Occipital lobe (tissue), 2 donors: ENCODE results near the gene COX7A2L. TPM values are rescaled to one million over a fixed set of nuclear protein-coding genes. Genes with fewer than 3 reads are reported as not detected.
"Not testable (repeated sequence)": the region's sequence is repeated elsewhere in the genome, so short reads cannot be mapped to it uniquely, and the experiment has no call there.

Experiments
- DNase-seq: peaks from one replicate; lab custom pipeline; 2025; lab: John Stamatoyannopoulos, UW
- total RNA-seq: library from RNA; depleted of rRNA; stranded (reverse); fragments of >200 nt; gene quantifications from one replicate; pipeline ENCODE4 v1.2.3, GENCODE V29; 2014

The COX7A2L gene, protein sequence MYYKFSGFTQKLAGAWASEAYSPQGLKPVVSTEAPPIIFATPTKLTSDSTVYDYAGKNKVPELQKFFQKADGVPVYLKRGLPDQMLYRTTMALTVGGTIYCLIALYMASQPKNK
- total RNA-seq, result 145 TPM

DNA sequence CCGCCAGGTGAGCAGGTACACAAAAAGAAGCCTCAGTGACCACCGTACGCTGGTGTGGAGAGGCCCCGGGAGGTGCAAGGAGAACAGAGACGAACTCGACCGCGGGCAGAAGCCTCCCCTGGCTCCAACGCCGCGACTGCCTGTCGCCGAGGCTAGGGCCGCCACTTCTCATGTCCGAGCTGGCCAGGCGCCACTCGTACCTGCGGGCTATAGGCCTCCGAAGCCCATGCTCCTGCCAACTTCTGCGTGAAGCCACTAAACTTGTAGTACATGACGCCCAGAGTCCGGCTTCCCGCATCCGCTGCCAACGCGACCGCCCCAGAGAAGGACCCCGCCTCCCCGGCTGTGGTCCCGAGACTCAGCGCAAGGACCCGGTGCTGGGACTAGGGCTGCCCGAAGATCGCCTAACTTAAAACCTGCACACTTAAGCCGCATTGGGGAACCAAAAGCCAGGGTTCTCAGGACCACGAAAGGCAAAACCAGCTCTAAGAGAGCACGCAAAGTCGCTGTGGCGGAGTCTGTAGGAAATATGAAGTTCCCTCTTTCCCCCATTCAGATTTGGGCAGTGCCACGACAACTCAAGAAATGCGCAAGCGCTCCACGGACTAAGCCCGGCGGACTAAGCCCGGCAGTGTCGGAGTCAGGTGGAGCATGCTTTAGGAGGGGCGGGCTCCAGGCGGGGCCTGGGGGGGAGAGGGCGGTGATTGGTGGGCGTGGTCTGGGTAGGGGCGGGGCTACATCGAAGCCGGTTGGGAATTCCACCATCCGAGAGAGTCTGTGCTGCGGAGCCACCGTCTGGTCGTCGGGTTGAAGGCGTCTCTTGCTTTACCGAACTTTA is at the start of gene COX7A2L:
COX7A2L (minus strand) TSS at position 328 of the 838 bp plus-strand sequence; CDS start at position 272, 56 bp downstream.
- peak; percentile 97 for DNase-seq

DNA sequence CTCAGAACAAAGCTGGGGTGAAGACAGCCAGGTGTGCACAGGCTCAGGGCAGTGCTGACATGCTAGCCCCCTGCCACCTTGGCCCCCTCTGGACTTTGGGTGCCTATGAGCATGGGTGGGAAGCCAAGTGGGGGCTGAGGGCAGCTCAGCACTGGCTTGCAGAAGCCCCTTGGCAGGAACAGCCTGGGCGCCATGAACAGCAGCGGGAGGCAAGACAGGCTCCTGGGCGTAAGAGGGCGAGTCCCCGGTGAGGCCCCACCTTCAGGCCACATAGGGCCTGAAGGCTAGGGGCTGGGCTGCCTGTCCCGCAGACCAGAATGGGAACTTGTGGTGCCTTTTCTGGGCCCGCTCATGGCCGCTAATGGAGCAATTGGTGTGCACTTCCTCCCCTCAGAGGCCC is 47.0 kb upstream of the COX7A2L start:
- DNase-seq, result no peak

DNA sequence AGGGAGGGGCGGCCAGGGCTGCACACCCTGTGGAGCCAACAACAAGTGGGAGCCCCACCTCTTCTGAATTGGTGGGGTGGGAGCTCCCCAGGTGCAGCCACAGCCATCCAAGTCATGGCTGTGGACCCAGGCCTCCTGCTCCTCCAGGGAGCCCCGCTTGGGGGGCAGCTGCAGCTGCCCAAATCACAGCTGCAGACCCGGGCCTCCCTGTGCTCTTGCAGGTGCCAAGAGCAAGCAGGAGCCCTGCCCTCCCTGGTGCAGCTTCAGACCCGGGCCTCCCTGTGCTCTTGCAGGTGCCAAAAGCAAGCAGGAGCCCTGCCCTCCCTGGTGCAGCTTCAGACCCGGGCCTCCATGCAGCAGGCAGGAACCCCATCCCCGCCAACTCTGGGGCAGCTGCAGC is 46.5 kb upstream of the COX7A2L start:
- no peak for DNase-seq

DNA sequence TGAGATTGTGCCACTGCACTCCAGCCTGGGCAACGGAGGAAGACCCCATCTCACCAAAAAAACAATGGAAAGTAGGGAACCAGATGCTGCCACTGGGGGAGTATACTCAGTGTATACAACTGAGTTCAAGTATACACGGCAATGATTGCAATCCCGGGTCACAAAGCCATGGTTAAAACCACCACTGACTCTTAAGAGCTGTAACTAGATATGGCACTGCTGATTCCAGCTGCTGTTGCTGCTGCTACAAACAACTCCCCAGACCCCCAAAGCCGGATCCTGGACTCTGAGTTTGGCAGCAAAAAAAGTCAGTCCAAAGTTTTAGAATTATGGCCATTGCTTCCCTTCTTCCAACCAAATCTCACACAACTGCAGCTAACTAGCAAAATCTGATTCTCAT is 43.7 kb upstream of the COX7A2L start:
- DNase-seq, result no peak

DNA sequence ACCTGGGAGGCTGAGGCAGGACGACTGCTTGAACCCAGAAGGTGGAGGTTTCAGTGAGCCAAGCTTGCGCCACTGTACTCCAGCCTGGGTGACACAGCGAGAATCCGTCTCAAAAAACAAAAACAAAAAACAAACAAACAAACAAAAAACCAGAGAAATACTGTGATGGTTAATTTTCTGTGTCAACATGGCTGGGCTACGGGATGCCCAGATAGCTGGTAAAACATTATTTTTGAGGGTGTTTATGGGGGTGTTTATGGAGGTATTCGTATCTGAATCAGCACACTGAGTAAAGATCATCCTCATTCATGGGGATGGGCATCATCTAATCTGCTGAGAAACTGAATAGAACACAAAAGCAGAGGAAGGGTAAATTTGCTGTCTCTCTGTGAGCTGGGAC is 40.8 kb upstream of the COX7A2L start:
- no peak for DNase-seq

DNA sequence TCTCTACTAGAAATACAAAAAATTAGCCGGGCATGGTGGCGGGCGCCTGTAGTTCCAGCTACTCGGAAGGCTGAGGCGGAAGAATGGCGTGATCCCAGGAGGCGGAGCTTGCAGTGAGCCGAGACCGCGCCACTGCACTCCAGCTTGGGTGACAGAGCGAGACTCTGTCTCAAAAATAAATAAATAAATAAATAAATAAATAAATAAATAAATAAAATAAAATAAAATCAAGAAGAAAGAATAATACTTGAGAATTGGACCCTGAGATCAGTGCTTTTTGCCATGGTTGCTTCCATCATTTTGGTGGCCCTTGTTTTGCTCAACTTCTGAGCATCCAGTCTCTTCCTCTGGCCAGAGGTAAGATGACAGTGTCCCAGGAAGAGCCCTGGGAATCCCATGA is 37.0 kb upstream of the COX7A2L start:
- not testable (repeated sequence) for DNase-seq

DNA sequence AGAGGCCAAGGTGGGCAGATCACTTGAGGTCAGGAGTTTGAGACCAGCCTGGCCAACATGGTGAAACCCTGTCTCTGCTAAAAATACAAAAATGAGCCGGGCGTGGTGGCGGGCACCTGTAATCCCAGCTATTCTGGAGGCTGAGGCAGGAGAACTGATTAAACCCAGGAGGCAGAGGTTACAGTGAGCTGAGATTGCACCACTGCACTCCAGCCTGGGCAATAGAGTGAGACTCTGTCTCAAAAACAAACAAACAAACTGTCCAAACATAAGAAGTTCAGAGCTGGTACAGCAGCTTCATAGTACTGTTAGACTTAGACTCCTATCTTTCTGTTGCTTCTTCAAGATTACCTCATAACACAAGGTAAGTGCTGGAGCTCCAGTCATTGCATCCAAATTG is 32.3 kb upstream of the COX7A2L start:
- not testable (repeated sequence) for DNase-seq

DNA sequence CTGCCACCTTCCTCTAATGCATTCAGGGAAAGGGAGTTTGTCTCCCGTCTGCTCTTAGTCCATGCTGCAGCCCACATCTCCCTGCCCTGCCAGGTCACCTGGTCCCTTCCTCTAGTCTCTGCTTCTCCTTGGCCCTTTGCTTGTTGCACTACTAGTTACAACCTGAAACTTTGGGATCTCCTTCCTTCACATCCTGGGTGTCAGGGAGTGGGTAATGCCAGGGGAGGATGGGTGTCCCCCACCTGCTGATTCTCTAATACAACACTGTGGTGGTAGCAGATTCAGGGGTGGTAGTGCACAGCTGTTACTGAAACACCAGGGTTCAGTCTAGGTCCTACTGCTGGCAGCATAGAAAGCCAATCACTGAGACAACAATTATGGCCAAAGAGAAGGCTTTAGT is 31.2 kb upstream of the COX7A2L start:
- DNase-seq, result no peak

DNA sequence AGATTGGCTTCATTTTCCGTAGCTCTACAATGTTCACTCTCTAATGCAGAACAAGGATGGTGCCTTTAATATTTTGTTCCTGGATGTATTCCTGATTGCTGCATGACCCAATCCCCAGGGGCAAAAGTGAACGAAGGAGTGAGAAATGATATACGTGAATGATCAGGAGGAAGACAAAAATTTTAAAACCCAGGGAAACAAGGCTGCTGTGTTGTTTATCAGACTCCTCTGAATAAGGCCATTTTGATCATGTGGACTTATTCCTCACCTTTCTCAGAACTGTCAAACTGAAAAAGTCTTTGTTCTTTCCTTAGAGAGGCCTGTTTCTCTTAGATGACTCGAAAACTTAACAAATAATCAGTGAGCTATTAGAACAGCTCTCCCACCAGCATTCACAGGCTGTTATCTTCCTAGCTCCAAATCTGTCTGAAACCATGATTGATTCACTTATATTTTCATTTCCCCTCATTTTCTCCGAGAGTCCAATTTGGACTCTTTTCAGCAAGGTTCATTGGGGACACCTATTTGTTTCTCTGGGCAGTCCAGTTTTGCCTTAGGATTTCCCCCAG is 29.5 kb upstream of the COX7A2L start:
- DNase-seq, result no peak

DNA sequence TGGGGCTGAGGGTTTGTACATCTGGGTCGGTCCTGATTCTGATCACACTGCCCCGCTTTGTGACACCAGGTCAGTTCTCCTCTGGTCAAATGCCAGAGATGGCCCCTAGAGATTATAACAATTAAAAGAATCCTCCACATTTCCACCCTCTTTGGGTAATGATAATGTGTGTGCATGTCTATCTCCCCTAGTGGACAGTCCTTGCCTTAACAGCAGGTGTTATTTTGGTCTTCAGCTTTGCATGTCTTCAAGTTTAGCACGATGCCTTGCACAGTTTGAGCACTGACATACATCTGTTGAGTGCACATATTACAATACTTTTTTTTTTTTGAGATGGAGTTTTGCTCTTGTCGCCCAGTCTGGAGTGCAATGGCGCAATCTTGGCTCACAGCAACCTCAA is 25.7 kb upstream of the COX7A2L start:
- DNase-seq, result no peak

DNA sequence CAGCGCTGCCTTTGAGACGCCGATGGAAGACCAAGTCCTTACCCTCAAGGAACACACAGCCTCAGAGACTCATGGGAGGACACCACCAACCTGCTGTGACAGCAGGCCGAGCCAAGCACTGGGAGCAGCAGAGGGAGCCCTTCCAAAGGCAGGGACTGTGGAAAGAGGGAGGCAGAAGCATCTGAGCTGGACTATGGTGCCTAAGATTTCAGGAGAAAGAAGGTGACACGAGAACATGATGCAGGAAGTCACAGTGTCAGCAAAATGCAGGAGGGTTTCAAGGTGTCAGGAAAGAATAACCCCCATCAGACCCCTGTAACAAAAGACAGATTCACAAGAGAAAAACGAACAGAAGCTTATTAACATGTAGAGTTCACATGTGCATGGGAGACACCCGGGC is 24.2 kb upstream of the COX7A2L start:
- DNase-seq, result no peak

DNA sequence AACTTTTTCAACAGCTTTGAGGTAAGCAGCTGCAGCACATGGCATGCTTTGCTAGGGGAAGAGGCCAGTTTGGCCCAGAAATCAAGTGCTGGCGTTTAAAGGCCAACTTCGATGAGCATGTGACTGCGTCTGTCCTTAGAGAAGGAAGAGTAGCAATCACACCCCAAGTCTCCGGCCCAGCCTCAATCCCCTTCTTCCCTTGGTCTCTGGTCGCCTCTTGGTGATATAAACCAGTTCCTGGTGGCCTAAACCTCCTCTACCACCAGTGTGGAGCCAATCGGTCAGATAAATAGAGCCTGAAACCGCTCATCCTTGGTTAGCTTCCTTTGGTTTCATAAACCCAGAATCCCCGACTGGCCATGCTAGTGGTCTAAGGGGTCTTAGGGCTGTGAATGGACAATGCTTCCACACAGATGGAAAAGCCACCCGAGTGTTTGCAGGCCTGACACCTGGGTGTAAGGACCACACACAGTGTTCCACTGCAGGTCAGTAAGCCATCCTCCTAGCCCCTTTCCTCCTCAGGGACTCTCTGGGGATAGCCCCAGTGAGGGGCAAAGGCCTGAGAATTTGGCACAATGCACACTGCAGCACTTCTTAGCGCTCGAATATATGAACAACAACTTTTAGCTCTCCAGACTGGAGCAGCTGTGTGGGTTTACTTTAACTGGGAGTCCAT is 23.0 kb upstream of the COX7A2L start:
- DNase-seq, result no peak

DNA sequence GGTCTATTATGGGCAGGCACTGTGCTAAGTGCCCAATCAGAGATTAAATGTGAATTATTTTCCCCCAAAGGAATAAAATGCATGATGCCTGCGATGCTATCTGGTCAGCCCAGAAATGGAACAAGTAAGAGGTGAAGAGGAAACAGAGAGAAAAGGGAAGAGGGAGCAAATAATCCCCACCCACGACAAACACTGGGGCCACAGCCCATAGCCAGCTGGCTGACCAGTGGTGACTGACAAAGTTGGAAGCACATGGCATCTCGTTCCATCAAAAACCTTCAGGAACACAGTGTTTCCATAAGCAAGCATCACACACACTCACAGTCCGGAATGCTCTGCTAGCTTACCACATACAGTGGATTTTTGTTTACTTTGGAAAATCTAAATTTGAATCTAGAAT is 21.1 kb upstream of the COX7A2L start:
- DNase-seq, result no peak

DNA sequence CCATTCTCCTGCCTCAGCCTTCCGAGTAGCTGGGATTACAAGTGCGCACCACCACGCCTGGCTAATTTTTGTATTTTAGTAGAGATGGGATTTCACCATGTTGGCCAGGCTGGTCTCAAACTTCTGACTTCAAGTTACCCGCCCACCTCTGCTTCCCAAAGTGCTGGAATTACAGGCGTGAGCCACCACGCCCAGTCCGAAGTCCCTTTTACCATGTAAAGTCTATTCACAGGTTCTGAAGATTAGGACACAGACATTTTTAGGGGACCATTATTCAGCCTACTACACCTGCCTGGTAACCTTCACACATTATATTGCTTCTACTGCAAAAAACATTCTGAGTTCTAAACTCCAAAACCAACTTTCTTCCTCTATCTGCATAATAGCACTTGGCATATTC is 19.0 kb upstream of the COX7A2L start:
- DNase-seq, result not testable (repeated sequence)

DNA sequence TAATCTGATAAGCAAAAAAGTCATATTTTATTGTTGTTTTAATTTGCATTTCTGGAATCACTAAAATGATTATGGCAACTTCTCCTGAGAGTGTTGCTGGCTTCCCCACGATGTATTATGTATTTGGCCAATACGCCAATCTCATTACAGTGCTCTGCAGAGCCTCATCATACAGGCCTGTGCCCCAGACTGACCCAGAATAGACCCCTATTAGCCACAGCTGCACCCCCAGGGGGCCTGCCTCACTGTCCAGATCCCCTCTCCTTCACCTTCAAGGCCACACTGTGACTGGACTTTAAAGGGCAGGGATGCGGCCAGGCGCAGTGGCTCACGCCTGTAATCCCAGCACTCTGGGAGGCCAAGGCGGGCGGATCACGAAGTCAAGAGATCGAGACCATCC is 17.4 kb upstream of the COX7A2L start:
- DNase-seq, result no peak

DNA sequence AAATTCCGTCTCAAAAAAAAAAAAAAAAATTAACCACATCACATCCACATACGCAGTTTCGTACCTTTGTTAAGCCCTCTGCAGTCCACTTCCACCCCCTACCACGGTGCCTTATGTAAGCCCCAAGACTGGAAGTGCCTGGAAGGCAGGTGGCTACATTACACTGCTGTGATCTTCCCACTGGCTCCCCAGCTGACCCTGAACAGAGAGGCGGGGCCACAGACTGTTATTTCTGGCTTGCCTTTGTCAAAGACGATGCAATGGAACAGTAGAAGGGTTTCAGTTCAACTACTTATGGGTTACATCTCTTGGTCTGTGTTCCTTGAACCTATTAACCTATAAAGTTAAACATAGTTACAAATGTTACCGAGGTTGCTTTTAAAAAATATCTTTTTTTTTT is 15.7 kb upstream of the COX7A2L start:
- no peak for DNase-seq

DNA sequence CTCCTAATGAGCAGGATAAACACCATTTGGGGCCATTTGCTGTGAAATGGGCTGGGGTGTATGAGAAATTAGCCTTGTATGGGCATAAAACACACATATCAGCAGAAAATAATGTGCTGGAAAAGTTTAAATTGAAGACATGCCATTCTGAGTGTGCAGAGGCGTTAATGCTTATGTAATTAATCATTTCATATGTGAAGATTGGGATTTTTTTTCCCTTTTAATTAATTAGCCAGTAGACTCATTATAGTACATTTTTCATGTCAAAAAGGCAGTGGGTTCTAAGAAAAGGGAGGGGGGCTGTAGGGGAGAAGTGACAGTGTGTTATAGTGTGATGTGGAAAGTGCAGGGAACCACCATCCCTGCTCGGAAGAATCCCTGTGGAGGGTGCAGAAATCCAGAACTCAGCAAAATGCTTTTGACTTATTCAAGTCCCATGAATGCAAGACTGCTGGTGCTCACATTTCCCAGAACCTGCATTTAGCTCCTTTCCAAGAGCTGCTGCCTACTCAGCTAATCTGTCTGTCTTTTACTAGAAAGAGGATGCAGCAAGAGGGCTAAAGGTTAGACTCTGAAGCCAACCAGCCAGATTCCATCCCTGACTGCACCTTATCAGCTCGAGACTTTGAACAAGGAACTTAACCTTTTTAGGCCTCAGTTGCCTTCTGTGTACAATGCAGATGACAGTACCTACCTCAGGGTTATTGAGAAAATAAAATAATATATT is 11.6 kb upstream of the COX7A2L start:
- no peak for DNase-seq

DNA sequence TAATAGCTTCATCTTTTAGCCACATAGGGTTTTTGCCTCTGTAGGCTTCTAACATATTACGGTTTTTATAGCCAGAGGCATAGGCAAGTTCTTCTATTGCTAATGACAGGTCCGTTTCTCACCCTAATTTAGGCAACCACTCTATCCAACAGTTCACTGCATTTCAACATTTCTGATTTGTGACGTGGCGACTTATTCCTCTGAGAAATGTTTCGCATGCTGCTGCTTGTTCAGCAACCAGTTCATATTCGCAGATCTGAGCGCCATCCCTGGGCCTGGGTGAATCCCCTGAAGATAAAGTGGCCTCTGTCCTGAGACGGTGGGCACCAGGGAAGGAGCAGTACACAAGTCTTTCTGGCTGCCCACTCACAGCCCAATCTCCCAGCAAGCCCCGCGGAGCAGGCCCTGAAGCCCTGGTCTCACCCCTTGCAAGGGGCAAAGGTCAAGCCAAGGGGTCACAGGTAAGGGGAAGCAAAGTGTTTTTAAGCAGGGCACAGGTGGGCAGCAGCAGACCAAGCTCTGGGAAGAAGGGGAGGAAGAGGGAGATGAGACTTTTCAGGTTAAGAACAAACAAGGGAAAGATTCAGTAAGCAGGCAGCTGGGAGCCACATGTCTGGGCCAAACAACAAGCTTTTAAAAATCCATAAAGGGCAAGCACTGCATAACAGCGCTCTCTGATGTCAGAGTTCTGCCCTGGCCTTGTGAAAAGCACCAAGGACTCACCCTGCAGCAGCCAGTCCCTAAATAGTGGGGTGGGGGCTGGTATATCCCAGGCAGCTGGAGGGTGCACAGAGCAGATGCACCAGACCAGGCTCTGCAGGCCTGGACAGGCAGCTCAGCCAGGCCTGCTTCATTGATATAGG is 10.8 kb upstream of the COX7A2L start:
- no peak for DNase-seq

DNA sequence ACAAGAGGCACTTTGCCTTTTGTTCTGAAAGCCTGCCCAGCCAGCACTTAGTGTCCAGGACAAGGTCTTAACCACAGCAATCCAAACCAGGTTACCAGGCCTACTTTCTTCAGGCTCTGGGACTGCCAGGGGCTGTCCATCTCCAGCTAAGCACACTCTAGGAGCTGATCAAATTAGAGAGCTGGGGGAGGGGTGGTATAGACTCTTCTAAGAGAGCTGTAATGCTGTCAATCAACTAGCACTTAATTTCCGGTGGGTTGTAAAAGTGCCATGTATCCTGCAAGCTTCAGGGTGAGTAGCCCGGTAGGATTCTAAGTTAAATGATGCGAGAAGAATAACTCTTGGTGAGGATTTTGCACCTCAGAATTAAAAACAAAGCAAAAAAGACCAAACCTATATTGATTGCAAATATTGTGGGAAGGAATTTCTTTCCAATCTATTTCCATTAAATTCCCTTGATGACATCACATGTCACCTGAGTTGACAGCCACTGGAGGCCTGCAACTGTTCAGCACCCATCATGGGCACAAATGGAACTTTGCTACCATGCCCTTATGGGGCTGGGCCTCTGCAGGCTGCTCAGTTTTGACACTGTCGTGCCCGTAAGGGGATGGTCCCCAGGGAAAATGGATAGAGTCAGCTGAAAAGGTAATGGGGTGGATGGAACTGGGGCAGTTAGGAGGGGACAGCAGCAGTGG is 8.7 kb upstream of the COX7A2L start:
- no peak for DNase-seq
